Measurements from ENCODE around the gene PWWP2A. TPM values are rescaled to one million over a fixed set of nuclear protein-coding genes. Genes with fewer than 3 reads are reported as not detected.
A peak's percentile ranks its signal among the peaks of the same experiment; 100 is the strongest.
"Not testable (repeated sequence)": the region's sequence is repeated elsewhere in the genome, so short reads cannot be mapped to it uniquely, and the experiment has no call there.

Gene PWWP2A
- total RNA-seq, 1 donor from 2014 or later, result 43.4 TPM

GRCh38 chr5:160165137-160166068 lies 46.2 kb upstream of the PWWP2A start:
- Histone ChIP-seq H3K27ac (peak overlapping the region; percentile 88 to 92), H3K9me3 (no peaks in the 10 kb centered on the region), H3K4me1 (peaks cover 9 to 27% of the 10 kb centered on the region in 2 donors), H3K4me3 (peak overlapping the region in 1 of 2 donors; percentile 43), H3K27me3 (no peaks in the 10 kb centered on the region), H3K36me3 (no peaks in the 10 kb centered on the region)
- intact Hi-C loops (cut with DNase I), result loop anchor here (1.0 to 5.0 kb wide), 2 partner anchors 33 to 46 kb away; partner anchors contain the start of gene PWWP2A
- peak; percentile 78 to 96 for DNase-seq (ENCODE audit: low spot score in 2 of 2)
- TF ChIP-seq CTCF (IDR thresholded peaks at IDR 0.05), result no peak

GRCh38 chr5:160162910-160163309 lies 43.7 kb upstream of the PWWP2A start:
- no peak for TF ChIP-seq CTCF (IDR thresholded peaks at IDR 0.05)
- Histone ChIP-seq H3K27me3 (no peaks in the 10 kb centered on the region), H3K36me3 (no peaks in the 10 kb centered on the region), H3K4me1 (peaks cover 9 to 18% of the 10 kb centered on the region in 2 donors), H3K4me3 (no peak overlapping the region), H3K27ac (no peak overlapping the region), H3K9me3 (no peaks in the 10 kb centered on the region)
- intact Hi-C loops (cut with DNase I), result no loop called here
- DNase-seq (ENCODE audit: low spot score in 2 of 2), result no peak

- no peak for DNase-seq (ENCODE audit: low spot score in 2 of 2)
- intact Hi-C loops (cut with DNase I), result no loop called here
- no peak for TF ChIP-seq CTCF (IDR thresholded peaks at IDR 0.05)
- H3K4me3 ChIP-seq, result no peak overlapping the region
- H3K27me3 ChIP-seq, result no peaks in the 10 kb centered on the region
- no peak overlapping the region for H3K27ac ChIP-seq
- H3K4me1 ChIP-seq, result peaks cover 9 to 18% of the 10 kb centered on the region in 2 donors
- no peaks in the 10 kb centered on the region for H3K9me3 ChIP-seq
- no peaks in the 10 kb centered on the region for H3K36me3 ChIP-seq
These were observed 42.4 kb upstream of the PWWP2A start for GRCh38 chr5:160161626-160162025.

- H3K36me3 ChIP-seq; intact Hi-C loops (cut with DNase I); DNase-seq (ENCODE audit: low spot score in 2 of 2); H3K9me3 ChIP-seq; H3K4me3 ChIP-seq; H3K27me3 ChIP-seq; H3K27ac ChIP-seq: not testable (repeated sequence)
- peaks cover 6 to 14% of the 10 kb centered on the region in 2 donors for H3K4me1 ChIP-seq
These were observed 41.6 kb upstream of the PWWP2A start for GRCh38 chr5:160160875-160161274.

- no peak for TF ChIP-seq CTCF (IDR thresholded peaks at IDR 0.05)
- no peak overlapping the region for H3K4me3 ChIP-seq
- H3K36me3 ChIP-seq, result no peaks in the 10 kb centered on the region
- no peaks in the 10 kb centered on the region for H3K9me3 ChIP-seq
- peaks cover 5 to 7% of the 10 kb centered on the region in 2 donors for H3K4me1 ChIP-seq
- no peaks in the 10 kb centered on the region for H3K27me3 ChIP-seq
- intact Hi-C loops (cut with DNase I), result no loop called here
- DNase-seq (ENCODE audit: low spot score in 2 of 2), result no peak
- H3K27ac ChIP-seq, result no peak overlapping the region
These were observed 40.9 kb upstream of the PWWP2A start for GRCh38 chr5:160159991-160160792.

- no peak for DNase-seq (ENCODE audit: low spot score in 2 of 2)
- intact Hi-C loops (cut with DNase I), result no loop called here
- no peak for TF ChIP-seq CTCF (IDR thresholded peaks at IDR 0.05)
These were observed 38.8 kb upstream of the PWWP2A start for GRCh38 chr5:160158087-160158486.

More at GRCh38 chr5:160158087-160158486, 38.8 kb upstream of the PWWP2A start:
- H3K27ac ChIP-seq, result no peak overlapping the region
- H3K9me3 ChIP-seq, result no peaks in the 10 kb centered on the region
- H3K4me3 ChIP-seq, result no peak overlapping the region
- H3K27me3 ChIP-seq, result no peaks in the 10 kb centered on the region
- H3K4me1 ChIP-seq, result no peaks in the 10 kb centered on the region
- no peaks in the 10 kb centered on the region for H3K36me3 ChIP-seq
